HG03066 (cell line): Measurements from ENCODE around the gene EFNA5.
"Not testable (repeated sequence)": the region's sequence is repeated elsewhere in the genome, so short reads cannot be mapped to it uniquely, and the experiment has no call there.

Experiments
- ATAC-seq: cut with Tn5 transposase; IDR thresholded peaks from one replicate; pipeline ENCODE4 v1.9.1; 2021; ENCODE audit warnings: low read depth; ENCODE audit not compliant: unreplicated experiment

The EFNA5 gene

DNA sequence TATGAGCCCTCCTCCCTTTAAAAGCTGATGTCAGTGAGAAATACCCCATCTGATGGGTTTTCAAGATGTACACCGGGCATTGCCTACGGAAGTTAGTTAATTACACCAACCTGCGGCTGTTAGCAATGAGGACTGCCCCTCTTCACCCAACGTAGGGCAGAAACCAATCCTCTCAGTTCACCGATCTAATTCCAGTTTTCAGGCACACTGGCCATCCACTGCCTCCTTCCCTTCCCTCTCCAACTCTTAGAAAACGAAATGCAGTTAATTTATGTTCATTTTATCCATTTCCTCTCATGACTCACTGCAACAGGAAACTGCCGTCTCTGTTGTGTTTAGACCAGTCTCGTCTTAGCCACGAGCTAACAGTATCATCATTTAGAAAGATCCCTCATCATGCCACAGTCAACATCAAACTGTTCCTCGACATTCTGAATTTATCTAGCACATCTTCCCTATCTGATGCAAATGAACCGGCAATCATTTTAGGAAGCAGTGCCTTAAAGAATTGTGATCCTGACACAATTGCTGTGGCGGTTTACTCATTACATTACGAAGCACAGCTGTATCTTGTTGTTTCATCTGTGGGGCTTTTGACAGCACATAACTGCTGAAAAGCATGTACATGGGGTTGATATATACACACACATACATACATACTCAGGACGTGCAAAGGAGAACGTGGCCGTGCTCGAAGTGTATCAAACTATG lies 168.6 kb downstream of the EFNA5 start:
- no peak for ATAC-seq

- no peak for ATAC-seq
These were observed 169.9 kb downstream of the EFNA5 start for GRCh38 chr5:107500840-107501239.

GRCh38 chr5:107500347-107500746 lies 170.4 kb downstream of the EFNA5 start:
- no peak for ATAC-seq

DNA sequence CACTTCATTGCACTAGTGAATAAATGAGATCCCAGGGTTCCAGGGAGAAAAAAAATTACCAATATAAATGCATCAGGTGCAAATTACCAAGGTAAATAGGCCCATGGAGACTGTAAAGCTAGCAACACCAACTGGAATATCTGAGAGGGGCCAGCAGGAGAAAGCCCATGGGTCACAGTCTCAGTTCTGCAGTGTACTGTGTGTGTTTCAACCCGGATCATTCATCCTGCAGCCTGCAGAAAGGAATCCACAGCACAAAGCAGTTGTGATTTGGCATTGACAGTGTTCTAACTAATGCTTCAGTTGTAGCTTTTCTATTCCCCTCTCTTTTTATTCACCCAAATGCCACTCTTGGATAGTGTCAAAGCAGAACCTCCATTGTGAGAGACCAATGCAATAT lies 171.0 kb downstream of the EFNA5 start:
- ATAC-seq = no peak

GRCh38 chr5:107499237-107499636 lies 171.5 kb downstream of the EFNA5 start:
- no peak for ATAC-seq

DNA sequence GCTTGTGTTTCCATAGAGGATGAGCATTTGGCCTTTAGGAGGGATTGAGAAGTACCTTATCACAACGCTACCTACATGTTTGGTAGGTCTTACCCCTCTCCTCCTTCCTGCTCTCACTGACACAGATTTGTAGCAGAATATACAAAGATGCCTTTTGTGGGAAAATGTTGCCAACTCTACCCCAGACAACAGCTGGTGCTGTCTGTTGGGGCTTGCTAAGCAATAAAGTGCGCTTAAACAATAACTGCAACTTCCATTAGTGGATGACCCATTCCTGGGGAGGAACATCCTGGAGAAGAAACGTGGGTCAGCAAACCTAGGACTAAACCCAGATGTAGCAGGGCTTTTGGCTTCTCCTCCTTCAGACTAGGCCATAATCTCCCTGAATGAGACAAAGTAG lies 174.3 kb downstream of the EFNA5 start:
- ATAC-seq = no peak

GRCh38 chr5:107494129-107494528 lies 176.6 kb downstream of the EFNA5 start:
- ATAC-seq = not testable (repeated sequence)

GRCh38 chr5:107487056-107487542 lies 183.6 kb downstream of the EFNA5 start:
- ATAC-seq = no peak

DNA sequence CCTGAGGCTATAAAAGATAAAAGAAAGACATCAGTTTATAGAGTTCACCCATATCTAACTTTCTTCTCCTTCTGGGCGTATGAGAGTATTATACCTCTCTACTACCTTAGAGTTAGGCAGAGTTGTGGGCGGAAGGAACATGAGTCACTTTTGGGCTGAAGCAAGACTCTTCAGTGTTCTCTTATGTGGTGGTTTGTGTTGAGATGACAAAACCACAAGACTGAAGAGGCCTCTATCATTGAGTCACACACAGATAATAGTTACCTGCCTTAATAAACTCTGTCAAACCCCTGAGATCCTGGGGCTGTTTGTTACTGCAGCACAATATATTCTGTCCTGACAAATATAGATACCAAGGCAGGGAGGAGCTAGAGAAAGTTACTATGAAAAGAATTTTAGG lies 184.2 kb downstream of the EFNA5 start:
- ATAC-seq = peak; percentile 57

DNA sequence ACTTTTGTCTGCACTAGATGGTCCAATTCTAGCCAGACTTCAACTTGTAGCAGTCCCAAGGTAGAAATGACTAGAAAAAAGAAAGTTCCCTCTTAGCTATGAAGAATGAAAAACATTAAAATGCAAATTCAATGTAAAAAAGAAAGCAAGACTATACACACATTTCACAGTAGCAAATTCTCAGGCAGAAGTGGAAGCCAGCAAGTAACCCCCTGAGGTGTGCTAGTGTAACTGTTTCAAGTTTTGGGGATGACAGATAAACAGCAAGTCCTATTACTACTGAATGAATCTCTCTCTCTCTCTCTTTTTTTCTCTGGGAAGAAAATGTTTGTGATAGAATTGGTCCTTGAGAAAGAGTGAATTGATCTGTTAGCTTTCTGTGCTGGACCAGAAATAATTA lies 185.6 kb downstream of the EFNA5 start:
- ATAC-seq = peak; percentile 70

GRCh38 chr5:107484281-107484680 lies 186.5 kb downstream of the EFNA5 start:
- ATAC-seq = no peak

DNA sequence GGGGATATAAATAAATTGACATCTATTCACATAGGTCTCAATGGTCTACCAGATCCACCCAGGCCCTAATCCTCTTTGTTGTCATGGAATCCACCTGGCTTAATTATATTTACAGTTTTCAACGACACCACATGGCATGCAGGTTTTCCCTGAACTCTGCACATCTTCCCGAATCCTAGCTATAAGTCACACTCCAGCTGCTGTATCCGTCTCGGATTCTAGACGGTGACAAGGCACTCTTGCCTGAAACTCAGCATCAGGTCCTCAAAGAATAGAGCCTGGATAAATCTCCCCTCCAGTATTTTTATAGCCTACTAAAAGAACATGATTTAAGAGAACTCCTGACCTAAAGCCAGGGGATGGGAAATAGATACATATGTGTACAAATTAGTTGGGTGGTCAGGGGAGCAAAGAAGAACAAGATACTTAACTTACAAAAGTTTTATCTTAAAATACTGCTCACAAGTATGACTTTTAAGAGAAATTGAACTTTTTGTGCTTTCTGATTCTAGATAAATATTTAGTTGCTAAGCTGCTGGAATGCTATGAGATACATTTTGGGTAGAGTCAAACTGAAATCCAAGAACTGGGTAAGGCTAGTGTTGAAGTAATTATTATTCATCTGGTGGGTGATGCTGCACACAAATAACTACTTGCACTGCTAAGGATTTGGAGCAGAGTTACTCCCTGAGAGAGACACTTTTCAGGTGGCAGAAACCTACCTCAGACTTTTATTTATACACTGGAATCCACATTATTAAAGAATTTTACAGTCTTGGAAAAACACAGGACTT lies 187.3 kb downstream of the EFNA5 start:
- no peak for ATAC-seq

GRCh38 chr5:107478068-107478641 lies 192.6 kb downstream of the EFNA5 start:
- no peak for ATAC-seq

DNA sequence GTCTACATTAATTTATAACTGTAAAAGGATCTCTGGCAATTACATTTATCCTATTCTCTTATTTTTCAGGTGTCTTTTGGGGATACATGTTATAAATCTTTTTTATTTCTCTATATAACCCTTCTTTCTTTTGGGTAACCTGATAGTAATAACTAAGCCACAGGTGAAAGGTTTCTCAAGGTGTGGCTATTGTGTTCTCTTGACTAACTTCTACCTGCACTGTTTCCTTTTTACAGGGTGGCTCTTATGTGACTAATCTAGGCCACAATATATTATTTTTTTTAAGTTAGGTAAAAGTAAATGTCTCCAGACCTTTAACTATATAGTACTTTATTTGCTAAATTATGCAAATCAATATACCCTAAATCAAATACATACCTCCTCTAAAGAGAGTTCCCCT lies 193.2 kb downstream of the EFNA5 start:
- no peak for ATAC-seq

- peak; percentile 90 for ATAC-seq
These were observed 194.0 kb downstream of the EFNA5 start for GRCh38 chr5:107476783-107477182.

DNA sequence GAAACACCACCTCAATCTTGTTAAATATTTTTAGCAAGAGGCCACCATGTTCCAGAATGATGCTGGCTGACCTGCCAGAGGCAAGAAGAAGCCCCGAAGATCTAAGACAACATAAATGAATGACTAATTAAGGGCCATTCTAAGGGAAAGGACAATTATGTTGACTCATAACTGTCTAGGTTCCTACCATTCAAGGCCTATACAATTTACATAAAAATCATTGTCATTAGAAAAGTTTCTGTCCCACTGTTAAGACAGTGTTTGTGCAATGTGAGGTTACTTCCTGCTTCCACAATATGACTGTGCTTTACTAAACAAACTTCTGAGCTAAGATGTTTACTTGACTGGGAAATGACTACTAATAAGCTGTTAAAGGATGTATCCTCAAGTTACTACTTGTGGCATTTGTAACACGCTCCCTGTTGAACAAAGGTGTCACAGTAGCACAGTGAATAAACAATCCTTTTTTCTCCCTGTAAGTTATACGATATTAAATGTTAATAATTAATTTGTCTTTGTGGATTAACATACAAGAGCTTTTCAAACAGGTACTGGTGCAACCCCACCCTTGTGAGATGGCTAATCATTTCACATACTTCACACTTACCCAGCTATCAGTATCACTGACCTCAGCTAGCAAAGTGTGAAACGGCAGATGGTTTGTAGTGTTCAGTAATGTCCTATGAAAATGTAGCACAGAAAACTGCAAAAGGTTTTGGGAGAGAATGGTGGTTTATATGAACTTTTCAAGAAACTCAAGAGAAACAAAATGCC lies 195.8 kb downstream of the EFNA5 start:
- ATAC-seq = peak; percentile 53

DNA sequence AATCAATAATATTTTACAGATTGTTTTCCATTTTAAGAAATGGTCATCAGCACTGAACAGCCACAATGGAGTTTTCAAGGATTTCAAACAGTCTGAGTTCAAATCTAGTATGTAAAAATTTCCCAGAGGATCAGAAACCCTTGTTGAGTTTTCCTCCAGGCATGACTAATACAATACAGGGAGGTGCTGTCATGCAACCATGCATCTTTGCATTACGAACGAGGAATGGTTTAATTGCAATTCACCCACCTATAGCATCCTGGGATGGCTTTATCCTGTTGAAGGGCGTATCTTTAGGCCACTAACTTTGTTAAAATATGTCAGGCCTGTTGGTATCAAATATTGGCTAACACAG lies 196.4 kb downstream of the EFNA5 start:
- ATAC-seq = no peak

DNA sequence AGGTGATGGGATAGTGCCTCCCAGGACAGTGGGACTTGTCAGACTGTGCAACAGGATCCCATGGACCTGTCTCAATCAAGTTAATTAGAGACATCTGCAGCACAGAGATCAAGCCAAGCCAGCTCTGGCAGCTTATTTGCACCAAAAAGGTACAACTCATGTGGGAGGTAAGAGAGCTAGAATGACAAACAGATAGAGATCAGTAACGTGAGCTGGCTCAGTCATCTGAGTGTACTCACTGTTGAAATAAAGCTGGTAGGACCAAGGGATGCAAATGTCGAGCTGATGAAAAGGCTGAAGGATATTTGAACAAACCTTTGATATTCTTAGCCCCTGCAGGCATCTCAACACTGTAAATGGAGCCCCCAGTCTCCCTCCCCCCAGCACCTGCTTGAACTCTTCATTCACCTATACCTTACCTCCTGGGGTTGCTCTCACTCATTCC lies 198.1 kb downstream of the EFNA5 start:
- no peak for ATAC-seq

DNA sequence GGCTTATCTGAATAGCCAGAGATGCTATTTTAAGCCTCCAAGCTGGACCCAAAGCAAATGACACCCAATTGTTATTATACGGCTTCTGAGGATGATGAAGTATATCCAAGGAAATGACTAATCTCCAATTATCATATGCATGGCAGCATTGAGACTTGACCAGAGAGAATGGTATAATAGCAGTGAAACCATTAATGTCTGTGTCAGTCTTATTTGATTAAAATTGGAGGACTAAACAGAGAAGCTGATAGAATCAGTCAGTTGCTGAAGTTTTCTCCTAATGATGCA lies 200.5 kb downstream of the EFNA5 start:
- no peak for ATAC-seq

GRCh38 chr5:107469485-107470294 lies 201.0 kb downstream of the EFNA5 start:
- ATAC-seq = no peak
